ENCODE measurements around the gene NFILZ. TPM values are rescaled to one million over a fixed set of nuclear protein-coding genes. Genes with fewer than 3 reads are reported as not detected.

Gene NFILZ, protein sequence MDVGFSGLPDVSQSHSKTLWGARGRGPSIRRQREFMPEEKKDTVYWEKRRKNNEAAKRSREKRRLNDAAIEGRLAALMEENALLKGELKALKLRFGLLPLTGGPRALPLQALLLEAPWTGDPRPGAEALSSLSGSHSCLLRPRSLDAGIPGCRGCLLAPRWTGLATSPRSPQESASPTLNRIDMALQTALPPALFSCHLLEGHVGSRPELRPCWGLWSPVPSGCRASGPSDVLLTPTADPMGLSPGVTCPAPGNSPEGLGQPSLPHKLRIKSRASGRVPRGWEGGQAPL
- polyA plus RNA-seq (ENCODE audit: insufficient read length in 10 of 10) = not detected
- long read RNA-seq, donor 1 = 0 reads
- long read RNA-seq, donor 2 = 0 reads
- long read RNA-seq, donor 3 = 0 reads
- long read RNA-seq, donor 4 = 0 reads
- long read RNA-seq, donor 5 = 0 reads
- long read RNA-seq, donor 6 = 0 reads
- long read RNA-seq, donor 7 = 0 reads
- long read RNA-seq, donor 8 = 0 reads
- long read RNA-seq, donor 9 = 0 reads

DNA sequence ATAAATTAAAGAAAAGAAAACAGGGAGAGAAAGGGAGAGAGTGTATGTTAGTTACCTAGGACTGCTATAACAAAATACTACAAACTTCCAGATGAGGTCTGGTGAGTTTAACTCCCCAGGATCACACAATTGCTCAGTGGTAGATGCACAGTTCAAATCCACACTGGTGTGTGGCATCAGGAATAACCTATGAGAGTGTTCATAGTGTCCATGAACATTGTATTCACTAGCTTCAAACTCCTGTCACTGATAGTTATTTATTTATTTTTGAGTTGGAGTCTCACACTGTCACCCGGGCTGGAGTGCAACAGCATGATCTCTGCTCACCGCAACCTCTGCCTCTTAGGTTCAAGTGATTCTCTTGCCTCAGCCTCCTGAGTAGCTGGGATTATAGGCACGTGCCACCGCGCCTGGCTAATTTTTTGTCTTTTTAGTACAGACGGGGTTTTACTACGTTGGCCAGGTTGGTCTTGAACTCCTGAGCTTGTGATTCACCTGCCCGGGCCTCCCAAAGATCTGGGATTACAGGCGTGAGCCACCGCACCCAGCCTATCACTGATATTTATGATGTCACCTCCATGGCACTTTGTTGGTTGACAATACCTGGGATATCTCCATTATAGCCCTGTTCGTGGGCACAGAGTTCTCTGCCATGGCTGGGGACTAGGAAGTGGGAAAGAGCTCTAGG, at the start of gene NFILZ:
TSS of gene NFILZ (plus strand) at position 638 of the 688 bp plus-strand sequence. CDS start 46,133 bp downstream, outside the sequence.
- no peak for DNase-seq

DNA sequence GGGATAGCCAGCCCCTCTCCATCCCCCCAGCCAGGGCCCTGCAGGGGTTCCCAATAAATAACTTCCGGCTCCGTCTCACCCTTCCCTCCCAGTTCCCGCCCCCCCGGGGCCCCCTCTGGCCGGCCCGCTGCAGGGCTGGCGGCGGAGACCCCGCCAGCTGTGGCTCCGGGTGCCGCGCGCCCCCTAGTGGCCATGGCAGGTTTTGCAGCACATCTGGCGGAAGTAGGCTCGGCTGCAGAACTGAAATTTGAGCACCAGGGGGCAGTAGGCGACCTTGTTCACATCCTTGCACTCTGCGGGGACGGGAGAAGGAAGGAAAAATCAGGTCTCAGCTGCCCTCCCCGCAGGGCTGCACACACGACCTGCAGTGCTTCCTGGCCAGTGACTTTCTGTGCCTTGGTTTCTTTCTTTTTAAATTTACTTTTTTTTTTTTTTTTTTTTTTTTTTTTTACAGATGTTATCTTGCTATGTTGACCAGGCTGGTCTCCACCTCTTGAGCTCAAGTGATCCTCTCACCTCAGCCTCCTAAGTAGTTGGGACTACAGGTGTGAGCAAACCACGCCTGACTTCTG, 49.6 kb upstream of the NFILZ start:
- peak; percentile 72 to 91 (median 86) for DNase-seq

DNA sequence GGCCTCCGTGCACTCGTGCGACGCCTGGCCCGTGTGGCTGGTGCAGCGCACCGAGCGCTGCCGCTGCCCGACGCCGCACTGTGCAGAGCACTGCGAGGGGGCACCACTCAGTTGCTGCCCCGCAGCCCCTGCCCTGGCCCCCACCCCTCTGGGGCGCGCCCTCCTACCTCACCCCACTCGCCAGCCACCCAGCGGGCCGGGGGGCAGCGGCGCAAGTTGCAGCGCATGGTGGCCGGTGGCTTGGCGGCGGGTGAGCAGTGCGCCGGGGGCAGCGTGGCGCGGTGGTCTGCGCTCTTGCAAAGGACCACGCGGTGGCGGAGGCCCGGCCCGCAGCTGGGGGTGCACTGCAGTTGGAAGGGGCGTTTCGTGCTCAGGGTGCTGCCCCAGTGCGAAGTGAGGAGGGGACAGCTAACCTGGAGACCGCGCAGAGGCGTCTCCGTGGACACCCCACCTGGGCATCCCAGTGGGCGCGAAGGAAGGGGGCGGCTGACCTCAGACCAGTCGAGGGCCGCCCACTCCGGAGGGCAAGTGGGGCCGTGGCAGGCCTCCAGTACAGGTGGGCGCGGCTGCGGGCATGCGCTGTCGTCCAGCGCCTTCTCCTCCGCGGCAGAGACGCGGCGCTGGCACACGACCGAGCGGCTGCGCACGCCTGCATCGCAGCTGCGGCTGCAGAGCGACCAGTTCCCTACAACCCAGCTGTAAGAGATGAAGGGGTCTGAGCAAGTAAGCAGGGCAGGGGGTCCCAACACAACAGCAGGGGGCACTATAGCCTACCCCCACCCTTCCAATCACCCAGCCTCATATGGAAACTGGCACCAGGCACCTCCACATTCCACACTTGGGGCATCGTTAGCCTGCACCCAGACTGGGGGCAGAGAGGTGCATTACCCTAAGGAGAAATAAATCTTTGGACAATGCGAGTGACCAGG, 45.2 kb upstream of the NFILZ start:
- DNase-seq = no peak

DNA sequence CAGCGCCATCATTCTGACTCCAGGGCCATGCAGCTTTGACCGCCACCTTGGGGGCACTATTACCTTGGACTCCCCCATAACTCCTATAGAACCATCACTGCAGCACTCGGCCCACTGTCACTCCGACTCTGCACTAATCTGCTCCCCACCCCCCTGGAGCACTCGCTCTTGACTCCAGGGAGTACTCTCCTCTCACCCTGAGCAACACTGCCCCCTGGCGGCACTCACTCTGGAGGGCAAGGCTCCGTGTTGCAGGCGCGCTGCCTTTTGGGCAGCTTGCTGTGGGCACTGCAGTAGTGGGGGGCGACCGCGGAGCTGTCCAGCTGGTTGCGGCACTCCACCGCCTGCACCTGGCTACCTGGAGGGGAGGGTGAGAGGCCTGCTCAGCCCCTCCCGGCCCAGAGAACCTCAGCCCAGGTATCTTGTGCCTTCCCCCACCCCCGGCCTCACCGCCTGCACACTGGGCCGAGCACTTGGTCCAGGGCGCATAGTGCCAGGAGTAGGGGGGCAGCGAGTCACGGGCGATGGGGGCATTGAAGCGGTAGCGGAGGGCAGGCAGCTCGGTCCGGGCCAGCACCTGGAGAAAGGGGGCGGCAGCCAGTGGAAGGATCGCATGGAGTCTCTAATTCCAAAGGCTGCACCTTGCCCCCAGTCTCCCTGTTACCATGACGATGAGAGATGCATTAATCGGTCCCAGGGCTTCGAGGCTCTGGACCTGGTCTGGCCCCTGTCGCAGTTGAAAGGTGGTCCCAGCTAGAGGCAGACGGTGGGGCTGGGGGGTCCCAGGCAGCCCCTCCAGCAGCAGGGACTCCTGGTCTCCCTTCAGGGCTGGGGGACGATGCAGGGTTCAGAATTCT, 44.3 kb upstream of the NFILZ start:
- DNase-seq = no peak

DNA sequence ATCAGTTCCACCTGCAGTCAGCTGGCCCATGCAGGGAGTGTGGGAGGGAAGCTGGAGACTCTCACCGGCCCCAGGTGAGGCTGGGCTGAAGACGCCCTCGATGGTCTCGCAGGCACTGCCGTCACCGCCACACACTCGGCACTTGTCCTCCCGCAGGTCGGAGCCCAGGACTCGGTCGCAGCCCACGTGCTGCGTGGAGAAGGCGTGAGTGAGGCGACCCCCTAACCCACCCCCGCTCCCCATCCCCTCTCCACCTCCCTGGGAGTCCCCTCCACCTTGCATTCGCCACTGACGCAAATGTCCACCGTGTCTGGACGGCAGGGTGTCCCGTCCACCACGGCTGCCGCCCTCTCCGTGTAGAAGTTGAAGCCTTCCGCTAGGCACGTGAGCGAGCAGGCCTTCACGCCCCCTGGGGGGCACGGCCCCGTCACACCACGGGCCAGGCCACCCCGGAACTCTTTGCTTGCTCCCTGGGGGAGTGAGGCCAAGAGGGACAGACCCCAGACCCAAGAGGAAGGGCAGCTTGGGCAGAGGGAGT, 41.2 kb upstream of the NFILZ start:
- no peak for DNase-seq

DNA sequence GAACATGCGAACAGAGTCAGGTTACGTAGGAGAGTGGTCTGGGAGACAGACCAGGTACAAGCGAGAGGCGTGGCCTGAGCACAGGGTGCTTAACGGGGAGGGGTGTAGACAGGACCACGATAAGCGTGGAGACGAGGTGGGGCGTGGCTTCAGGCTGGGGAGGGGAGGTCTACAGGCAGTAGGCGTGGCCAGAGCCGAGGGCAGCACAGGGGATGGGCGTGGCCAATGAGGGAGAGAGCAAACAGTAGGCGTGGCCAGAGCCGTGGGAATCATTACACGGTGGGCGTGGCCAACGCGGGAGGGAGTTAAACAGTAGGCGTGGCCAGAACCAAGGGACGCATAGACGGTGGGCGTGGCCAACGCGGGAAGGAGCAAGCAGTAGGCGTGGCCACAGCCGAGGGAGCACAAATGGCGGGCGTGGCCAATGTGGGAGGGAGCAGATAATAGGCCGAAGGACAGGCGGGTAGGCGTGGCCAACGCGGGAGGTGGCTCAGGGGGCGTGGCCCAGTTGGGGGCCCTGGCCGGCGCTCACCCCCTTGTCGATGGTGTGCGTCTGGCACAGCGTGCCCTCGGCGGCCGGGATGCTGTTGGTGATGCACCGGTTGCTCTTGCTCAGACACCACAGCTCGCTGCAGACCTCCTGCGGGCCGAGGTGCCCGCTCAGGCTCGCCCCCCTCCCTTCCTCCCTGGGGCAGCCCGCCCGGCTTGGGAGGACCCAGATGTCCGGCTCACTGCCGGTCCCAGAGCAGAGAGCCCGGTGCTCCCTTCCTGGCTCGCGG, 38.0 kb upstream of the NFILZ start:
- DNase-seq = peak; percentile 91 to 96 (median 93)

DNA sequence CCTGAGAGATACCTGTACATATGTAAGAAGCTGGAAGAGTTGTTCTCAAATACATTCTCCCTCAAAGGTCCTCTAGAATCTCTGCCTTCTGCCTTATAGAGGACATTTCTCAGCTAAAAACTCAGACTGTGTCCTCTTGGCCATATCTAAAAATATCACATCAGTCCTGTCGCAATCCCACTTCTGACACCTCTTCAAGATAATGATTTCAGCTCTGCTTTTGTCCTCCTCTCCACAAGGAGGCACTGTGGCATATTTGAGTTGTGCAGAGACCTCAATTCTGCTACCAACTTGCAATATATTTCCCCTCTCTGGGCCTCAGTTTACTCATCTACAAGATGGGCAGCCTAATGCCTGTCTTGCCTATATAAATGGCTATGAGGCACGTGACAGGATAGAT, 36.5 kb upstream of the NFILZ start:
- DNase-seq = no peak

DNA sequence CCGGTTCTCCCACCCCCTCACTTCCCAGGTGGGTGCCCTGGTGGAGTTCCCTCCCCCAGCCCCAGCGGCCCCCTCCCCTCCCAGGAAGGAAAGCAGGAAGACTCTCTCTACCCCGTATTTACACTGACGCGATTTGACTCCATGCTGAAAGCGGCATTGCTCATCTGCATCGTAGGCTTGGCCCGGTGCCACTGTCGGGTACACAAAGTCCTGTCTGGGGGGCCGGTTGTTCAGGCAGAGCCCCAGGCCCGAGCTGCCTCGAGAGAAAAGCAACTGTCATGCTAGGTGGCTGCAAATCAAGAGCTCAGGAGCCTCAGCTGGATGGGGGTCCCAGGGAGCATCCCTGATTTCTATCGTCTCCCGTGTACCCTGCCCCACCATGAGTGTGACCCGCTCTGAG, 34.8 kb upstream of the NFILZ start:
- DNase-seq = no peak

DNA sequence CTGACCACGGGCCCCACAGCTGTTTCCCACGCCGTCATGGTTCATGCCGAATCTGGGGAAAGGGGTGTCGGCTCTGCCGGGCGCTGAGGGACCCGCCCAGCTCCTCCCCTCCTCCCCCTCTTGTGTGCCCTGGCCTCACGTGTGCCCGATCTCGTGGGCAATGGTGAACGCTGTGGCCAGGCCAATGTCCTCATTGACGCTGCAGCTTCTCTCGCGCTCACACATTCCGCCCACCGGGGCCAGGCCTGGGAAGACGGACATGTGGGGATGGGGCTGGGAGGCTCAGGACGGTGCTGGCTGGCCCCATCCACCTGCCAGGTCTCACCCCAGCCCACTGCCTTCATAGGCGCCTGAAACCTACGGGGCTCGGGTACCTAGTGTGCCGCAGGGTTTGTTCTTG, 34.3 kb upstream of the NFILZ start:
- no peak for DNase-seq

DNA sequence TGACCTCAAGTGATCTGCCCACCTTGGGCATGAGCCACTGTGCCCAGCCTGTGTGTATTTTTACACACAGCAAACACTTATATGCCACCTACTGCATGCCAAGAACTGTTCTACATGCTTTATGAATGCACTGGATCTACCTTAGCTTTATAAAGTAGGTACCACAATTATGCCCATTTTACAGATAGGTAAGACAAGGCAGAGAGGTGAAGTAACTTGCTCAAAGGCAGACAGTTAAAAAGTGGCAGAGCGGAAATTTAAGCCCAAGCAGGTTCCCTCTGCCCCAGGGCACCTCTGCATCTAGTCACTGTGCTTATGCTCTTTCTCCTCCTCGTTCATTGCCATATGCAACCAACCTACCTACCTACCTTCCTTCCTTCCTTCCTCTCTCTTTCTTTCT, 30.4 kb upstream of the NFILZ start:
- no peak for DNase-seq

DNA sequence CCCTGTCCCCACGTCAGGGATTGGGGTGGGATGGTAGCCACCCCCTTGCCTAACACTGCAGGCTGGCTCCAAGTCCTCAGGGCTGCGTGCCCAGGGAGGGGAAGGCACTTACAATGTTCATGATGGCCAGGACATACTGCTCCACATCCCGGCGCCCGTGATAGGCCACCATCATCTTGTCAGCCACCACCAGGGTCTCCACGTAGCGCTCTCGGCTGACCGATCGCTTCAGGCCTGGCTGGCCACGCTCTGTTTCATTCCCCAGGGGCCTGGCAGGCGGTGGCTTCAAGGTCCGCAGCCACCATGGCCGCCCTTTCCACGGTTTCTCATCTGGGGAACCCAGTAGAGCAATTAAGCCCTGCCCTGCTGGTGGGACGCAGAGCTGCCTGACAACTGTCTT, 29.6 kb upstream of the NFILZ start:
- no peak for DNase-seq

DNA sequence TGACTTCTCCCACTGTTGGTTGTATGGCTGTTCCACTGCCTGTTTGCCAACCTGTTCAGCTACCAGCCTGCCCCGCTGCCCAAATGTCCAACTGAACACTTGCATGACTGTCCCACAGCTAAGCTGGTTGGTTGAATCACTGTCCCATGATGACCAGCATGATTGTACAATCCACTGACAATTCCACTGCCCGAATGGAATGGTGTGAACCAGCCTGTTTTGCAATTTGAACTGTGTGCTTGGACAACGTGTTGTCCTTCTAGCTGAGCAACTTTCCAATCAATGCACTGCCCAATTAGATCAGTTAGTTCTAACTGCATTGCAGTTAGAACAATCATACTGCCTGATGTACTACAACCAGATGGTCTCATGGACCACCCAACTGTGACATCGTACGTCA, 28.6 kb upstream of the NFILZ start:
- no peak for DNase-seq

DNA sequence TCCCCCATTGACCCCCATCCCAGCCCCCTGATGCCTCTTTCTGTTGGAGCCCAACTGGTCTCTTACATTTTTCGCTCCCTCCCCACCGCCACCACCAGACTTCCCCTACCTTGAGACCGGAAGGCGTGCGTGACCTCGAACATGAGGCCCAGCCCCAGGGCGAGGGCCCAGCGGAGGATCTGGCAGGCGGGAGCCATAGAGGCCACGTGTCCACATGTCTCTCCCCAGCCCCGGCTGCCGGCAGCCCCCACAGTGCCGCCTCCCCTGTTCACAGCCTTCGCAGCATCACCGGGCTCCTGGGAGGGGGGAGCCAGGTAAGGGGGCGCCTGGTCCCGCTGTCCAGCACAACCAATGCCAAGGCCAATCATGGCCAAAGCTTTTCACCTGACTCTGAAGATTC, 24.9 kb upstream of the NFILZ start:
- DNase-seq = no peak

DNA sequence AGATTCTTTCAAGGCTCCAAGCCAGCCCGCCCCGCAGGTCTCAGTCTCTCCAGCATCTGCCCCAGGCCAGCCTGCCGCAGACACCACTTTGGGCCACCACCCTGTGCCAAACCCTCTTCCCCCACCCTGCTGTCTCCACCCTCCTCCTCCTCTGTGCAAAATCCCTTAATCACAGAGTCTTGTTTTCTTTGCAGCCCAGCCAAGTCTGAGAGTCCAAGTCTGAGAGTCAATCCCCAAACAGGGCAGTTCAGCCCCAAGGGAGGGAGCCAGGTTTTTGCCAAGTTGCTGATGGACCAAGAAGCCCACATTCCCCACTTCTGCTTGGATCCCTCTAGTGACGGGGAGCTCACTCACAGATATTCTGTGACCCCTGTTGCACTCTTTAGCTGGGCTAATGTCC, 23.0 kb upstream of the NFILZ start:
- DNase-seq = no peak

DNA sequence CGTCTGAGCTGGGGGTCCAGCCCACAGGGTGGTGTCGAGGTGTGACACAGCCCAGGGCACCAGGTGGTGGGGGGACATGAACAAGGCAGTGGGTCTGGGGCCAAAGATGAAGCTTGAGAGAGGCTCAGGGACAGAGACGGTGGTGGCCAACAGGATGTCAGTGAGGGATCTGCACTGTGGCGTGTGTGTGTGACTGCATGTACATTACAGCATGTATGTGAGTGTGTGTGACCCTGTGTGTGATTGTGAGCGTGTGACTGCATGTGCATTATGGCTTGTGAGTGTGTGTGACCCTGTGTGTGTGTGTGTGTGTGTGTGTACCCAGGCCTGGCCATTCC, 21.5 kb upstream of the NFILZ start:
- no peak for DNase-seq

DNA sequence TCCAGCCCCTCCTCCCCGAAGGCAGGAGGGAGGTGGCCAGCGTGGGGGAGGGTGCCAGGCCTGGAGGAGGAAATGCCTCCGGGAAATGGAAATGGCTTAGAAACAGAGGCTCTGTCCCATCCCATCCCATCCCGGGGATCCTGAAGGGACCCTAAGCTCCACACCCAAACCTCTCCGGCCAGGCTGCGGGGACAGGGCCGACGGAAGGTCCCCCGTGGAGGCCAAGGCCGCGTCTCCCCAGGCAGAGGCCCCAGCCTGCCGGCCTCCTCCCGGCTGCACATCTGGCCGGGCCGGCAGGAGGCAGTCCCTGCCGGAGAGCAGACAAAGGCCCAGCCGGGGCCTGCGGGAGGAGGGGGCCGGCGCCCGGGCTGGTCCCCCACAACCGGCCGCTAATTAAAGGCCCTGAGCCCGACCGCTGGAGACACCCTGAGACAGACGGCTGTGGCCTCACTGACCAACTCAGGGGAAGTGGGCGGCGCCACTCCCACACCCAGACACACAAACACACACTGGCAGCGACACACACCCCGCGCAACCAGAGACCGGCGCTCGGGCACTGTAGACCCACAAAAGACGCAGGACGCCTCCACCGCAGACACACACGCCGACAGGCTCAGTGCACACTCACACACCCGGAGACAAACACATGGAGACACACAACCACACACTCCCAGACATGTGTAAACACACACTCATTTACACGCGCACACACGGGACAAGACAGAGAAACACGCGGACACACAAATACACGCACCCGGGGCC, 21.0 kb upstream of the NFILZ start:
- DNase-seq = peak in 2 of 3 donors; percentile 61 to 91

DNA sequence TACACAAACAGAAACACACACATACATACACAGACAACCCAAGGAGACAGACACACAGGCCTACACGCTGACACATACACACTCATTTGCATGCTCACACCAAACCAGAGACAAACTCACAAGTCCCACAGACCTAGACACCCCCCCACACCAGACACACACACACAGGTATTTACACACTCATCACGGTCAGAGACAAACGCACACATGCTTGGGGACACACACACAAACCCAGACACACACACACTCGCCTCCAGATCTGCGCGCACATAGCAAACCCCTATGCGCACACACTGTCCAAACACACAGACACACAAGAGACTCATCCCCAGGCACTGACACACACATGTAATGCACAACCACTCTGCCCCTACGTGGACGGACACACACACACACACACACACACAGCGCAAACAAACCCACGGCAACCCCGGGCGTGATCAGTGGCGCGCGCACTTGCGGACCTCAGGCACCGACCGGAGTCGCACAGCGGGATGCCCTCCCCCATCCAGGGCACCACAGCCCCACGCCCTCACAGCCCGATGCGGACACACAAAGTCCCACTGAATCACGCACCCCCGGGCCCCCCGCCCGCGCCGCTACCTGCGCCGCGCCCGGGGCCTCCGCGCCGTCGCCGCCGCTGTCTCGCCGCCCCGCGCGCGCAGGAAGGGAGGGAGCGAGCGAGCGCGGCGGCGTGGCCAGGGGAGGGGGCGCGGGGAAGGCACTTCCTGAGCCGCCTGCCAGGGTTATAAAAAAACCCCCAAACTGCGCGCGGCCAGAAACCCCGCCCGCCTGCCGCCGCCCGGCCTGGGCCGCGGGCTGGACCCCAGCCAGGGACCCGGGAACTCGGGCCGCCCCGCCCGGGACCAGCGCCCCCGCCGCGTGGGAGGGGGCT, 20.1 kb upstream of the NFILZ start, which contains the start of gene ADAMTS10:
TSS of gene ADAMTS10 (minus strand) at position 675 of the 895 bp plus-strand sequence. CDS start 5,005 bp downstream, outside the sequence.
- peak in 2 of 3 donors; percentile 55 to 85 for DNase-seq

DNA sequence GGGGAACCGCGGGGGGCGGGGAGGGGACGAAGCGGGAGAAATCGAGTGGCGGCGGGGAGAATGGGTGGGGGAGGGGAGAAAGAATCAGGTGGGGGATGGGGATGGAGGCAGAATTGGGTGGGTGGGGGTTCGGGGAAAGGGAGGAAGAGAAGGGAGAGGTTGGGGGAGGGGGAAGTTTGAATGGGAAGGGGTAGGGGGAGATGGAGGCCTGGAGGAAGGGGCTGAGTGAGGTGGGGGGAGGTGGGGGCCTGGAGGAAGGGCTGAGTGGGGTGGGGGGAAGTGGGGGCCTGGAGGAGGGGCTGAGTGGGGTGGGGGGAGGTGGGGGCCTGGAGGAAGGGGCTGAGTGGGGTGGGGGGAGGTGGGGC, 19.5 kb upstream of the NFILZ start:
- DNase-seq = no peak

All from muscle of back (tissue), 13 donors.